HG03520 (cell line): ENCODE data around the gene PPIG.
"Not testable (repeated sequence)": the region's sequence is repeated elsewhere in the genome, so short reads cannot be mapped to it uniquely, and the experiment has no call there.

Experiments used
- ATAC-seq: cut with Tn5 transposase; IDR thresholded peaks from one replicate; pipeline ENCODE4 v1.9.1; 2021; ENCODE audit warnings: mild to moderate bottlenecking, moderate library complexity; ENCODE audit not compliant: unreplicated experiment

PPIG gene

DNA sequence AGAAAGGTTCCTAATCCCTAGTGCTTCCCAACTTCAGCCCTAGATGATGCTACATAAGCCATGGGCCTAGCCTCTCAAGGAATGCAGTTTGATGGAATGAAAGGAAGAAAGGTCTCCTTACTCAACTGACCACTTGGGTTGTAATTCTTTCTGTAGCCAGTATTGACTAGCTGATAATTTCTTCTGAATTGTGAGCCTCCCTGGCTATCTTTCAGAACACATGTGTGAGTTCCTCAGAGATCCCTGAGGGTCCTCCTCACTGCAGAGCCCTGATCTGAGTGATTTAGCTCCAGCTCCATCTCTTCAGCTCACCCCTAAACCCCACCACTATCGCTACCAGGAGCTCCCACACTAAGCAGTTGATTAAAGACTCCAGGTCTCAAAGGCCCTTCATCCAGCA, 78.6 kb downstream of the PPIG start:
- no peak for ATAC-seq

DNA sequence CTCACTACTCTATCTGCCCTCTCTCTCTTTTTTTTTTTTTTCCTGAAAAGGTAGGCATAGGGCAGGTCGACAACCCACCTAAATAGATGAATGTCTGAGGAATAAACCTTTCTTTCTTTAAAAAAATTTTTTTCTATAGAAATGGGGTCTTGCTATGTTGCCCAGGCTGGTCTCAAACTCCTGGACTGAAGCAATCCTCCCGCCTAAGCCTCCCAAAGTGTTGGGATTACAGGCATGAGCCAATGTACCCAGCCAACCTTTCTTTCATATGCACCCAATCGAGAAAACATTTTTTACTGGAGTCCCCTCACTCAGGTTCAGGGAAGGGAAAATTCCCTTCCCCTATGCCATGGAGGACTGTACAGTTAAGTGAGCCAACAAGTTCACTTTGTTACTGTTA, 79.1 kb downstream of the PPIG start:
- no peak for ATAC-seq

DNA sequence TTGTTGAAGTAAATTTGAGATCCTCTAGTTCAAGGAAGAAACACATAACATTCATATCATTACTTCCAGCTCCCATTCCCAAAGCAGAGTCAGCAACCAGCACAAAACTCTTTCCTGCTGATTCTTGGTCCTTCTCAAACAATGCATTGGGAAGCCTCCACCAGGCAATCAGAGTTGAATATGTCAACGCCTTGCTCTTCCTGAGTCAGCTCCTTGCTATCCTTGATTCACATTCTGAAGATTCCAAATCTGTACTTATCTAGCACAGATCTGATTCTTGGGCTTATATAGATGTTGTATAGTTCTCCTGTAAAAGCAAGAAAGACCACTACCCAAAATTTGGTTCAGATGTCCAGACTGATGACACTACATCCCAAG, 80.4 kb downstream of the PPIG start:
- no peak for ATAC-seq

DNA sequence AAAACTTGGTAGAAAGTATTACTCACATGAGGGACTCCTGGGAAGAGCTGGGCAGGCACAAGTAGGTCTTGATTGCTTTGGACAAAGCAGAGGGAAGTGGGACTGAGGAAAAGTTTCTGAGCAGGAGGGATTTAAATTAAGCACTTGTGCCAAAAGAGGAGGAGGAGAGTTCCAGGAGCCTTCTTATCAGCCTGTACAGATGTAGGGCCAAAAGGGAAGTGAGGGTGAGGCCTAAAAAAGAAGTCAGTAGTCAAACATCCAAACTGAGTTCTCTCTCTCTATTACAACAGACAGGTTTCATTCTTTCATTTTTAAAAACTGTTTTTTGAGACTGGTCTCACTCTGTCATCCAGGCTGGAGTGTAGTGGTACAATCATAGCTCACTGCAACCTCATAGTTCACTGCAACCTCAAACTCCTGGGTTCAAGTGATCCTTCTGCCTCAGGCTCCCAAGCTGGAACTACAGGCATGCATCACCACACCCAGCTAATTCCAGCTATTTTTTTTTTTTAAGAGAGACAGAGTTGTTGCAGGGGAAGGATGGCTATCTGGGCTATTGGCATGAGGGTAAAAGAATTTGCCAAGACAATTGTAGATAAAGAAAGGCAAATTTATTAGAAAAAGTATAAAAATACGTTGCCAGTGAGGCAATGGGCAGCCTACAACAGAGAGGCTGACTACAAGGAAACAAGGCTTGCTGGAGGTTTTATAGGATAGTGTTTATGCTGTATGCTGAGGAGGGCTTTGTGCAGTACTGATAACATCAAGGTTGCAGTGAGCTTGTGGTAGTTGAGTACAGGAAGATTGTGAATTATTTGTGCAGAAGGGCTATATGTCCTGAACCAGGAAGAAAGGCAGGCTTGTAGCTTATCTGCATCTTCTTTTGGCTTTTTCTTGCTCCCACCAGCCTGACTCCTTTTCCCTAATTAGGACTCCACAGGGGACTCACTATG, 81.1 kb downstream of the PPIG start:
- no peak for ATAC-seq

DNA sequence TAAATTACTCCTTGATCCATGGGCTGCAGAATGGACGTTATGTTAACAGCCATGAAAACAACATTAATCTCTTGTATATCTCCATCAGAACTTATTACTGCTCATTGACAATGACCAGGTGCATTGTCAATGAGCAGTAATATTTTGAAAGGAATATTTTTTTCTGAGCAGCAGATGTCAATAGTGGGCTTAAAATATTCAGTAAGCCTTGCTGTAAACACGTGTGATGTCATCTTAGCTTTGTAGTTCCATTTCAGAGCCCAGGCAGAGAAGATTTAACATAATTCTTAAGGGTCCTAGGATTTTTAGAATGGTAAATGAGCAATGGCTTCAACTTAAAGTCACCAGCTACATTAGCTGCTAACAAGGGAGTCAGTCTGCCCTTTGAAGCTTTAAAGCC, 83.4 kb downstream of the PPIG start:
- ATAC-seq: no peak

DNA sequence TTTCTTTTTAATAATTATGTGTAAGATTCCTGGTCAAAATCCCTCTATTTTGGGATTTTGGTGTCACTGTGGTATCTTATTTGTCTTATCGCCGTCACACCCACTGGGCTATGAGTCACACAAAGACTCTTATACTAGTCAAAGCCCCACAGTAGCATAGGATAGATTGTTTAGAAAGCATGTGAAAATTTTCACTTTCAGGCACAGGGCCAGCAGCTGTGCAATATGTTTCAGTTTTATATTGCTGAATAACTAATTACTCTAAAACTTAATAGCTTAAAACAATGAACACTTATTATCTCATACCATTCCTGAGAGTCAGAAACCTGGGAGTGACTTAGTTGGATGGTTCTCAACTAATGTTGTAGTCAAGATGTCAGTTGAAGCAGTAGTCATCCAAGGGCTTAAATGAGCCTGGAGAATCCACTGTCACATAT, 86.1 kb downstream of the PPIG start:
- peak; percentile 51 for ATAC-seq

DNA sequence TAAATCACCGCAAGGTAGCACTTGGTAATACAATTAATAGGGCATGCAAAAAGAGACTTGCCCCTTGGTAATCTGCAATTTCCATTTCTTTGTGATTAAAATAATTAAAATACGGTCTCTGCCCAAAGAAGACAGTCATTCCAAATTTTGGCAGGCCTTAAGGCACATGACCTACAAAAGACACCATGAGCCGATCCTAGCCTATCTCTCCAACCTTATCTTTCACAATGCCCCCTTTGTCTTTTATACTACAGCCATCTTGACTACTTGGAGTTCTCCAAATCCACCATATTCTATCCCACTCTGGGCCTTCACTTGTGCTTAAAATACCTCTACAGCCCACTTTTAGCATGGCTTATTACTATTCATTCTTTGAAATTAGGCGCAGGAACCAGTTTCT, 86.8 kb downstream of the PPIG start:
- no peak for ATAC-seq

DNA sequence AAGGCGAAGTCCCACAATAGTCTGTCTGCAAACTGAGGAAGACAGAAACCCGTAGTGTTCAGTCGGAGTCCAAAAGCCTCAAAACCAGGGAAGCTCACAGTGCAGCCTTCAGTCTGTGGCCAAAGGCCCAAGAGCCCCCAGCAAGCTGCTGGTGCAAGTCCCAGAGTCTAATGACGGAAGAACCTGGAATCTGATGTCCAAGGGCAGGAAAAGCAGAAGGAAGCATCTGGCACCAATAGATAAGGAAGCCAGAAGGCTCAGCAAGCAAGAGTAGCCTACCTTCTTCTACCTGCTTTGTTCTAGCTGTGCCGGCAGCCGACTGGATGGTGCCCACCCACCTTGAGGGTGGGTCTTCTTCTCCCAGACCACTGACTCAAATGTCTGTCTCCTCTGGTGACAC, 88.3 kb downstream of the PPIG start:
- ATAC-seq: no peak

DNA sequence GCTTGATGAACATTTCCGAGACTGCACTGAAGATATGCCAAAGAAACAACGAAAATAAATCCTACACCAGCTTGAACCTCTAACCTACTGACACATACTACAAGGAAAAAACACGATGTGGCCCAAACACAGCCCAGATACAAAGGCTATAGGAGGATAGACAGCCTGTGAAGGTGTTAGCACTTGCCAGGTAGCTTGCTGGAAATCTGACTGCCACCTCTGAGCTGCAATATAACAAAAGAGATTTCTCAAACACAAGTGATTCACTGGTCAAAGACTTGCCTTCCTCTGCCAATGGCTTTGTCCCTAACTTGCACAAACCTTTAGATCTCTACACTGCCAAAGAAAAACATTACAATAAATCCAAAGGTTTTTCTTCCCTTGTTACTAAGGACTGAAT, 89.0 kb downstream of the PPIG start:
- no peak for ATAC-seq

DNA sequence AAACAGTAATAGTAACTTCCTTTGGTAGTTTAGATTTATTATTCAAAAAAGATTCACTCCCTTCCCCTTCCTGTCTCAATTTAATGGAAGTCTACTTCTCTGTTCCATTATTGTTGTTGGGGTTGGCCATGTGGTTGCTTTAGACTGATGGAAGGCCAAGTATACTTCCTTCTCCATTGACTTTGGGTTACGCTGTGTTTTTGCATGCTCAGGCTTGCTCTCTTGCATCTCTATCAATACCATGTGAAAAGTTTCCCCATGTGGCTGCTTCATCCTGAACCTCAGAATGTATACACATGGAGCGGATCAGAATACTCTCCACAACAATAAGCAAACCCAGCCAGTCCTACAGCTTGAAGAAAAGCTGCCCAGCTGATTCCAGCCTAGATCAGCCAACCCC, 89.8 kb downstream of the PPIG start:
- ATAC-seq: no peak

DNA sequence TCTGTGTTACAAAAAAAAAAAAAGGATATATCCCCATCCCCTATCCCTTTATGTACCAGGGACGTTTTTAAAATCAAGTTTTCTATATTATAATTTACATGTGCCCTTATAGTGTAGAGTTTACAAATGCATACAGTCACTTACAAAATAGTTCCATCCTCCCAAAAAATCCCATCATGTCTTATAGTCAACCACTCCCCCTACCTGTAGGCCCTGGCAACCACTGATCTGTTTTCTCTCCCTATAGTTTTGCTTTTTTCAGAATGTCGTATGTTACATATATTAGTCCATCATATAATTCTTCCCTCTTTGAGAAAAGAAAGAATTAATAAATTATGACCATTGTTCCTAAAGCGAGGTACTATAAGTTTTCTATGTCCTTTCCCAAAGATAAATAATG, 92.2 kb downstream of the PPIG start:
- no peak for ATAC-seq

DNA sequence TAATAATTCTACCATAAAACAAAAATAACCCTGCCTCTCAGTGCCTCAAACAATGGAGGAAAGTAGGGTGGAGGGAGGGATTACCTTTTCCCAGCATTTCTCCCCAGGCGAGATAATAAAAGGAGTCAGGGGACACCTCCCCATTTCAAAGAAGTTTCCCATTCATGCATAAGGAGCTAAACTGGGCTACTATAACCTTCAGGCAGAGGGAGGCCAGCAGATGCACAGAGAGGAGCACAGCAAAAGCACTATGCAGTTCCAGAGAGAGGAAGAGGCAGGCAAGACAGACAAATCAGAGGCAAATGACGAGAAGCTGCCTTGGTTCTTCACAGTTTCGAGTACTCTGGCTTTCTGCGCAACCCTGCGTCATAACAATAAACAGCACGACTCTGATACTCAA, 92.7 kb downstream of the PPIG start:
- no peak for ATAC-seq

DNA sequence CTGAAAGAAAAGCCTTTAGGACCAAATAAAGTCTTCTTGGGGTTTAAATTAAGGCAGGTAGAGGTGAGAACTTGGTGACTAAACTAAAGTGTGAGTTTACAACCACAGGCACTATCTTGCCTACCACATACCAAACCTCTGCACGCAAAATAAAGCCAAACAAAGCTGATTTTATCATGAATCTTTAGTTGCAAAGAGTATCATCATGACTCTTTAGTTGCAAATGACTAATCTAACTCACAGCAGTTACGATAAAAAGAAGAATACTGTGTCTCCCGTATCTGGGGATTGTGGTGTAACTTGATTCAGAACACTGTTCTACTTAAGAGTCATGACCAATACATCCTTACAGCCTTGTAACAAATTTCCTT, 98.9 kb downstream of the PPIG start:
- ATAC-seq: no peak

DNA sequence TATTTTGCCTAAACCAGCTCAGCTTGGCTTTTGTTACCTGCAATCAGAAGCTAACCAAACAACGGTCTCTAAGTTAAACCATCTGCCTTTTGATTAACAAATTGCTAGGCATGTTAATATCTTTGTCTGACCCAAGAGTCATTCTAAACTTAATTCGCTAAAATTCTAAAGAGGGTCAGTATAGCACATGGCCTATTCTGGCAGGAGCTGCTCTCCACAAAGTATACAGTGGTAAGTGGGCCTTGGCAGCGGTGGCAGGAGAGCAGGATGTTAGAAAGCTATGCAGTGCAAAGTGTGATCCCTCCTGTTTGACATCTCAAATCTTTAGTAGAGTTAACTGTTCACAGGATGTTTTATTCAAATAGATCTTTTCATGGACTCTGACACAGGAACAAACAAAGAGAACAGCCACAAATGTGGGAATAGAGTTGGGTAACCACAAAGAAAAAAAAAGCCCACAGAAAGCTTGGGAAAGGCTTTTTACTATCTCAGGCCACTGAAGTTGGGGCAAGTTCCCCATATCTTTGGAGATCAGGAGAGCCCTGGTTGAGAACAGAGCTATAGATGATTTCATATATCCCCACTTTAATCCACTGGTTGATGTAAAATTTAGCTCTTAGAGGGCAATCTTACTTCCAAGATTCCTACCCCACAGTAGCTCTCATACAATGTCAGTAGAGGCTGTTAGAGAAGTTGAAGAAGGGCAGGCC, 99.4 kb downstream of the PPIG start:
- no peak for ATAC-seq

DNA sequence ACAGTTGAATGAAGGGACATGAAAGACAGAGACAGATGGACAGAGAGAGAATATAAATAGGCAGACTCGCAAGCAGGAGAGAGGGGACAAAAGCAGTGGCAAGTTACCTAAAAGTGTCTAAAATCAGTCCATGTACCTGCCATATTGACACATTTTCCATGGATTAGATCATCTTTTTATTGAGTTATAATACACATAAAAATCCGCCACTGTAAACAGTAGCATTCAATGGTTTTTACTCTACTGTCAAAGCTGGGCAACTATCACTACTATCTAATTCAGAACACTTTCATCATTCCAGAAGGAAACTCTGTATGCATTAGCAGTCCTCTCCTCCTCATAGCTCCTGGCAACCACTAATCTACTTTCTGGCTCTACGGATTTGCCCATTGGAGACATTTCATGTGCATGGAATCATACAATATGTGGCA, 100.0 kb downstream of the PPIG start:
- ATAC-seq: no peak

DNA sequence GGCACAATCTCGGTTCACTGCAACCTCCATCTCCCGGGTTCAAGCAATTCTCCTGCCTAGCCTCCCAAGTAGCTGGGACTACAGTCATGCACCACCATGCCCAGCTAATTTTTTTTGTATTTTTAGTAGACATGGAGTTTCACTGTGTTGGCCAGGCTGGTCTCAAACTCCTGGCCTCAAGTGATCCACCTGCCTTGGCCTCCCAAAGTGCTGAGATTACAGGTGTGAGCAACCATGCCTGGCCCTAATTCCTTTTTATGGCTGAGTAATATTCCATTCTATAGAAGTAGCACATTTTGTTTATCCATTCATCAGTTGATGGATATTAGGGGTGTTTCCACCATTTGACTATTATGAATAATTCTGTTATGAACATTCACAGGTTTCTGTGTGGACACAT, 100.6 kb downstream of the PPIG start:
- not testable (repeated sequence) for ATAC-seq

DNA sequence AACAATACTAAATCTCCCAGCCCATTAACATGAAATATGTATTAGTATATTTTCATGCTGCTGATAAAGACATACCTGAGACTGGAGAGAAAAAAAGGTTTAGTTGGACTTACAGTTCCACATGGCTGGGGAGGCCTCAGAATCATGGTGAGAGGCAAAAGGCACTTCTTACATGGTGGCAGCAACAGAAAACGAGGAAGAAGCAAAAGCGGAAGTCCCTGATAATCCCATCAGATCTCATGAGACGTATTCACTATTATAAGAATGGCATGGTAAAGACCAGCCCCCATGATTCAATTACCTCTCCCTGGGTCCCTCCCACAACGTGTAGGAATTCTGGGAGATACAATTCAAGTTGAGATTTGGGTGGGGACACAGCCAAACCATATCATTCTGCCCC, 102.7 kb downstream of the PPIG start:
- ATAC-seq: not testable (repeated sequence)

DNA sequence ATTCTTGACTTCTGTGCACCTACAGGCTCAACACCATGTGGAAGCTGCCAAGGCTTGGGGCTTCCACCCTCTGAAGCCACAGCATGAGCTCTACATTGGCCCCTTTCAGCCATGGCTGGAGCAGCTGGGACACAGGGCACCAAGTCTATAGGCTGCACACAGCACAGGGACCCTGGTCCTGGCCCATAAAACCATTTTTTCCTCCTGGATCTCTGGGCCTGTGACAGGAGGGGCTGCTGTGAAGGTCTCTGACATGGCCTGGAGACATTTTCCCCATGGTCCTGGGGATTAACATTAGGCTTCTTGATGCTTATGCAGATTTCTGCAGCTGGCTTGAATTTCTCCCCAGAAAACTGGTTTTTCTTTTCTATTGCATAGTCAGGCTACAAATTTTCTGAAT, 103.8 kb downstream of the PPIG start:
- not testable (repeated sequence) for ATAC-seq

DNA sequence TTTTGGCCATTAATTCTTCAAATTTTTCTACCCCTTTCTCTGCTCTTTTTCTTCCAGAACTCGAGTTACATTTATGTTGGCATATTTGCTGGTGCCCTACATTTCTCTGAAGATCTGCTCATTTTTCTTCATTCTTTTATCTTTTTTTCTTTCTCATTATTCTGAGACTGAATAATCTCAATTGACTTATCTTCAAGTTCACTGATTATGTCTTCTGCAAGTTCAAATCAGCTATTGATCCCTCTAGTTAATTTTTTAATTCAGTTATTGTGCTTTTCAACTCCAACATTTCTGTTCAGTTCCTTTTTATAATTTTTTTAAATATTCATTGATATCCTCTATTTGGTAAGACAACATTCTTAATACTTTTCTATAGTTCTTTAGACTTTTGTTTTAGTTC, 106.8 kb downstream of the PPIG start:
- no peak for ATAC-seq
